ENCODE results near the gene VSIG8.

GRCh38 chr1:159892944-159893343, 30.5 kb upstream of the VSIG8 start:
- no peak for TF ChIP-seq CTCF (conservative IDR thresholded peaks at IDR 0.05 in 1 of 2, IDR thresholded peaks at IDR 0.05 in 1 of 2; ENCODE audit: low read depth in 1 of 2, low read length in 2 of 2)
- TF ChIP-seq EZH2 (IDR thresholded peaks at IDR 0.05; ENCODE audit: low read length, missing control alignments), result no peak
